GM18873 (cell line): Measurements from ENCODE around the gene GREB1.

Source experiments
- ATAC-seq: cut with Tn5 transposase; IDR thresholded peaks from one replicate; pipeline ENCODE4 v1.9.1; 2021; ENCODE audit warnings: mild to moderate bottlenecking, moderate library complexity, moderate number of reproducible peaks; ENCODE audit not compliant: unreplicated experiment, low FRiP score

Gene GREB1

DNA sequence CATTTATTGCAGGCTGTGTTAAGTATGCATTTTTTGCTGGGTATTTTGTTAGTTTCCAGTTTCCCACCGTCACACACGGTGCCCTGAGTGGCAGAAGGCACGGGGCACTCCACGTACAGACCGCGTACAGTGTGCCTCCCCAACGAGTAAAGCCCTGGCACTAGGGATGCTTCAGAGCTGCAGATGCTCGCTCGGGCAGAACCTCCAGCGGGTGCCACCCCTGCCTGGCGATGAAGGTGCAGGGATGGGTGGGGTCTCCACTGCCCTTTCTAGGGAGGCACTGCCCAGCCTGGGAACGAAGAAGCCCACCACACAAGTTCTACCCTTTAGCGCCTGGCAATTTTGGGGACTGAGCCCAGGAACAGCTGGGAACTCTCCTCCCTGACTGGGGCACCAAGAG is 4.1 kb downstream of the GREB1 start:
- no peak for ATAC-seq

GRCh38 chr2:11539317-11540147 is 5.7 kb downstream of the GREB1 start:
- ATAC-seq, result no peak

DNA sequence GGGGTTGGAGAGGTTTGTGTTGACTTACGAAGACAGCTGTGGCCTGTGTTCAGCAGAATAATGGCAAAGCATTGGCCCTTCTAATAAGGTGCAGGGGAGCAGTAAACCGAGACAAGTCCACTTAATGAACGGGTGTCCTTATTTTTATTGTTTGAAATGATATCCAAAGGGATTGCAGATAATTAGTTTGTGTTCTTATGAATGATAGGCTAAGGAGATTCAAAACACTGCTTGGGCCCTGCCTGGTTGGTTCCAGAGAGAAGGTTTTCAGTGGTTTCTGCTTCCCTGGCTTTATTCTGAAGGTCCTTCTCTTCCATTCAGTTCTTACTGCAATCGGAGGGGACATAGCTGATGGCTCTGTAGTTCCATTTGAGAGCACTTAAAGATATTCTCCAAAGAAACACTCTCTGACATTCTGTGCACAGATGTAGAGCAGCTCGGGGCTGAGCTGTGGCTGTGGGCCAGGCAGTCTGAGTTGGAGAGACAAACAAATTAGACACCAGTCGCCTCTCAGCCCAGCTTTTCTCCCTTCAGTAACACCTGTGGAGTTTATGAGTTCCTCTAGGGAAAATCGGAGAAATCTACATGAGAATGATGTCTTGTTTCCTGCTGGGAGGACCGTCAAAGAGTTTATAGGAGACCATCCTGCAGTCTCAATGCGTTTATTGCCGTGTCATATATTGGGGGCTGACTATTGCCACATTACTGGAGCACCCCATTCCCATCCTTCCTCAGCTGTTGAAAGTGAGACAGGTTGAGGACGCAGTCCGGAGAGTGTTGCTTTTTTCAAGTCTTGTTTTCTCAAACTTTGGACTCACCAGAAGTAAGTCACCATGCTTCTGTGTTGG is 6.5 kb downstream of the GREB1 start:
- no peak for ATAC-seq

GRCh38 chr2:11540996-11541692 is 7.3 kb downstream of the GREB1 start:
- ATAC-seq, result no peak

GRCh38 chr2:11541693-11542274 is 7.9 kb downstream of the GREB1 start:
- no peak for ATAC-seq

DNA sequence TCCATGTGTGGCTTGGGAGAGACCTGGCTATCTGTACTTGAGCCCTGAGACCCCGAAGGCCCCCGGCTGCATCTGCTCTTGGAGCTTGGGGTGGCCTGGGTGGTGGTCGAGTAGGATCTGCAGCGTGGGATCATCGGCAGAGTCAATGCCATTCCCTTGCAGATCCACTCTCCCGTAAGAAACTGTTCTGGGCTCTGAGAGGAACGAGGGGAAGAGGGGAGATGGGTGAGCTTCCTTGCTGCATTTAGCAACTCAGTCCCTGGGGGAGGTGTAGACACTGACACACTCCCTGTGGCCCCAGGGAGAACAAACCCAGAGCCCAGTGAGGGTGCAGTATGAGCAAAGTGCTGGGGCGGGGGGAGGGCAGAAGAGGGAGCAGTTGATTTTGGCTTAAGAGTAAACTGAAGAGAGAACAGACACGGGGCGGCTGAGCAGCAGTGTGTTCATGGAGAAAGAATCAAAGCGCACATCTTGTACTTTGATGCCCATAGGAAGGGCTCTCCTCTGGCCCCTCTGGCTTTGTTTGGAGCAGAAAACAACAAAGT is 8.5 kb downstream of the GREB1 start:
- no peak for ATAC-seq

GRCh38 chr2:11543337-11544216 is 9.7 kb downstream of the GREB1 start:
- no peak for ATAC-seq

DNA sequence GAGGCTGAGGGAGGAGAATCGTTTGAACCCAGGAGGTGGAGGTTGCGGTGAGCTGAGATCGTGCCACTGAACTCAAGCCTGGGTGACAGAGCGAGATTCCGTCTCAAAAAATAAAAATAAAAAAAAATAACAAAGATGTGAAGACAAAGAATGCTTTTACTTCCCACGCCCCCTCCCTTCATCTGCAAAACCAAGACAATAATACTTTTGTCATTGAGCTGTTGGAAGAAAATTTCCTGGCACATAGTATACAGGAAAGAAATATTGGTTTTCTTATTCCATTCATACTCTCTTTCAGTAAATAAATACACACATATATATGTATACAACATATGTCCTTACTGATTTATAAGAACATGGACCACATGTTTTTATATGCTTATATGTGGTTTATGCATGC is 12.2 kb downstream of the GREB1 start:
- no peak for ATAC-seq

- no peak for ATAC-seq
Observed at GRCh38 chr2:11547912-11548497, 14.2 kb downstream of the GREB1 start.

DNA sequence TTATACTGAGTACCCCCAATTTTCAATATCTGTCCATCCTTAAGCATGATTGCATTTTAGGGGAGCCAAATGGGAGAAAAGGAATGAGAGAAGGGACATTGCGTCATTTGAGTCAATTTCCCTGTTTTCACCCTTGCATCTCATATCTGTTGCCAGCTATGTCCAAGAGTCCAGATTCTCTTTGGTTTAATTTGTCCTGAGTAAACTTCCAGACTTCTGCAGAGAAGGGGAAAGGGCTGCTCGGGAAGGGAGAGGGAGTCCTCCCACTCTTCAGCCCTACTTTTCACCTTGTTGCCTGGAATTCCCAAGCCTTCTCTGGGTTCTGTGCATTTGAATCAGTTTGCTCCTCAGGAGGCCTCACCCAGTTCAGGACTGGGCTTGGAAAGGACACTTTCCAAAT is 16.5 kb downstream of the GREB1 start:
- ATAC-seq, result no peak

- no peak for ATAC-seq
Observed at GRCh38 chr2:11550901-11551568, 17.2 kb downstream of the GREB1 start.

DNA sequence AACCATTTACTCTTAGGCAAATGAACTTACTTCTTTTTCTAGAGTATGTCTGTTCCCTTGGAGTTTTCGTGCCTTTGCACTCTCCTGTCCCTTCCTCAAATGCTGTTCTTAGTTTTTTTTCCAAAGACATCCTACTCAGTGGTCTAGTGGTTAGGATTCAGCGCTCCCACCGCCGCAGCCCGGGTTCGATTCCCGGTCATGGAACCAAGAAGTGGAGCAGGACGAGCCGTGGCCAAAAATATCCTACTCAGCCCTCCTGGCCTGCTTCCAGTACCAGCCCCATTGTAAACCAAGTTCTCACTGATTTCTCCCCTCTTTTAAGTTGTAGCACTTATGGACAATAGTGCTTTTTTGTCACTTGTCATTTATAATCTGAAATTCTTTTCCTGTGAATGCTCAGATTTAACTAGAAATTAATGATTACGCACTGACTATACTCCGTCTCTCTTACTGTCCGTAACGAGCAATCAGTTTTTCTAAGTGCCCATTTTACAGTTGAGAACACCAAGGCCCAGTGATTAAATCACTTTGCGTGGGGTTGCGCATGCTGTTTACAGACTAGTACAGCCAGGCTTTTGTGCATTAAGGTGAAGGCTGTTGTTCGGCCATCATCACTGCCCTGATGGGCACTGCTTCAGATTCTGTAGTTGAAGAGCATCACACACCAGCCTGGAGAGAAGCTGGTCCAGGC is 17.9 kb downstream of the GREB1 start:
- no peak for ATAC-seq

- no peak for ATAC-seq
Observed at GRCh38 chr2:11552260-11552638, 18.4 kb downstream of the GREB1 start.

DNA sequence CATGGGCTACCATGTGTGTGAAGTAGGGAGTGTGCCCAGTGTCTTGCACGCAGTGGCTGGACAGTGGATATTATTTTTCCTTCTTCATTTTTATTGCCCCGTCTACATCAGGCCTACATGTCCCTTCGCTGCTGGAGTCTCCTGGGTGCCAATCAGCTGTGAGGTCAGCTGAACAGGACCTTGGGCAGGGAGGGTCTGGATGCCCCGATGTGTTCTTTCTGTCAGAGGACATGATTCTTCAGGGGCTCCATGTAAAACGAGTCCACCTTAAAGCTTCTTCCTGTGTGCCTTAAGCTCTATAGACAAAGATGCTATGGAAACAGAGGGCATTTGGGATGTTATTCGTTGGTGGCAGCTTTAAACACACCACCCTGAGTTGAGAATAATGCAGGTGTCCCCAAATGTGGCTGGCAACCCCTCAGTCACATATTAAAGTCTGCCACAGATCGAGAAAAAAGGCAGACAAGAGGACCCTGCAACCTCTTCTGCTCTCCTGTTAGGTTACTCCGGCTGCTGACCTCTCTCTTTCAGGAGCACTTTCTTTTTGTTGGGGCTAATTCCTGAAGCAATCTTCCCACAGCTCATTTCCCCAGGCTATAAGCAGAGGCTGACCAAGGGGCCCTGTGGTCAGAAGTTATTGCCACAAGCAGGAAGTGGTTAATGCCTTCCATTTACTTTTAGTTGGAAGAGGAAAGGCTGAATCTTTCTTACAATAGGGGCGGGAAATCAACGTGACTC is 20.0 kb downstream of the GREB1 start:
- no peak for ATAC-seq

DNA sequence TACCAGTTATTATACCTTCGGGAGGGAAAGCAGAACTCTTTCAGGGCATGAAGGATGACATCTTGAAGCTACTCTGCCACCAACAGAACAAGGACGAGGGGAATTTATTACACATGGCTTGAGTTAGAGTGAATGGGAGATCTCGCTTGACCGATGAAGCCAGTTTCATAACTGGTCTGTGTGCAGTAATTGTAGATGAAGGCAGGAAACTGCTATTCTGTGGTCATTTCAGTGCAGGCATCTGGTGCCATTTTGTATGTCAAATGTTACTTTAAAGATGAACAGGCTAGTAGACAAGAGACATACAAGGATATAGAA is 20.5 kb downstream of the GREB1 start:
- no peak for ATAC-seq

- ATAC-seq, result no peak
Observed at GRCh38 chr2:11556101-11556806, 22.4 kb downstream of the GREB1 start.
